Posterior cingulate gyrus (tissue), 11 donors: ENCODE data around the gene SLC25A39.
A peak's percentile ranks its signal among the peaks of the same experiment; 100 is the strongest.
"Not testable (repeated sequence)": the region's sequence is repeated elsewhere in the genome, so short reads cannot be mapped to it uniquely, and the experiment has no call there.

Source experiments
- DNase-seq, 10 donors: peaks; one replicate each; pipeline versions ENCODE4 v3.0.0 to v3.0.0-alpha.2; 2020 to 2021; ENCODE audit warnings: mixed read lengths in 3 of 10
- intact Hi-C: fragments of 100-400 bp; cut with DNase I; formaldehyde crosslinking; loops from one replicate; pipeline ENCODE4 v1.15.1; 2023

Gene SLC25A39

GRCh38 chr17:44354582-44355561, 30.2 kb upstream of the SLC25A39 start:
- intact Hi-C loops = no loop called here
- peak in 1 of 10 donors; percentile 38 for DNase-seq

- intact Hi-C loops = no loop called here
- peak in 3 of 10 donors; percentile 26 to 89 (median 80) for DNase-seq
Measured at GRCh38 chr17:44353672-44354331, 29.2 kb upstream of the SLC25A39 start.

GRCh38 chr17:44352828-44353671, 28.4 kb upstream of the SLC25A39 start:
- DNase-seq = peak in 2 of 10 donors; percentile 48 to 59
- intact Hi-C loops = no loop called here

GRCh38 chr17:44351961-44352827, 27.6 kb upstream of the SLC25A39 start:
- DNase-seq = peak in 2 of 10 donors; percentile 73 to 86
- intact Hi-C loops = no loop called here

- intact Hi-C loops = no loop called here
- peak in 2 of 10 donors; percentile 52 to 64 for DNase-seq
Measured at GRCh38 chr17:44351464-44351863, 26.8 kb upstream of the SLC25A39 start.

- intact Hi-C loops = no loop called here
- DNase-seq = peak; percentile 61 to 96 (median 80)
Measured at GRCh38 chr17:44350733-44351226, 26.2 kb upstream of the SLC25A39 start.

- DNase-seq = peak in 1 of 10 donors; percentile 64
- intact Hi-C loops = no loop called here
Measured at GRCh38 chr17:44349553-44350070, 25.0 kb upstream of the SLC25A39 start.

- peak in 1 of 10 donors; percentile 70 for DNase-seq
- intact Hi-C loops = no loop called here
Measured at GRCh38 chr17:44348988-44349364, 24.4 kb upstream of the SLC25A39 start.

- intact Hi-C loops = no loop called here
- DNase-seq = peak in 3 of 10 donors; percentile 36 to 85 (median 74)
Measured at GRCh38 chr17:44348234-44348987, 23.8 kb upstream of the SLC25A39 start.

GRCh38 chr17:44347206-44348055, 22.8 kb upstream of the SLC25A39 start:
- peak in 1 of 10 donors; percentile 3 for DNase-seq
- intact Hi-C loops = not testable (repeated sequence)

- no peak for DNase-seq
- intact Hi-C loops = no loop called here
Measured at GRCh38 chr17:44346064-44346844, 21.6 kb upstream of the SLC25A39 start.

GRCh38 chr17:44345454-44346026, 20.9 kb upstream of the SLC25A39 start:
- DNase-seq = peak in 9 of 10 donors; percentile 52 to 95 (median 74)
- intact Hi-C loops = loop anchor here (1.0 kb wide), 1 partner anchor 158 kb away; the partner anchor contains the start of gene GPATCH8

- intact Hi-C loops = loop anchor here (1.0 kb wide), 1 partner anchor 158 kb away; the partner anchor contains the start of gene GPATCH8
- peak; percentile 91 to 99 (median 98) for DNase-seq
Measured at GRCh38 chr17:44344939-44345453, 20.4 kb upstream of the SLC25A39 start, which contains the start of gene GRN. Gene GRN, plus strand, starts transcription at chr17:44345302. Its CDS starts 3,863 bp downstream, at chr17:44349165.

- intact Hi-C loops = no loop called here
- peak in 1 of 10 donors; percentile 56 for DNase-seq
Measured at GRCh38 chr17:44343510-44344209, 19.0 kb upstream of the SLC25A39 start.

- not testable (repeated sequence) for DNase-seq
Measured at GRCh38 chr17:44340553-44340952, 15.9 kb upstream of the SLC25A39 start.

More at GRCh38 chr17:44340553-44340952, 15.9 kb upstream of the SLC25A39 start:
- intact Hi-C loops = not testable (repeated sequence)
